ENCODE data around the gene LRPAP1.

GRCh38 chr4:3517731-3518510 lies 14.3 kb downstream of the LRPAP1 start:
- no peak for TF ChIP-seq POLR2A (IDR thresholded peaks at IDR 0.05)
- no peak for TF ChIP-seq CTCF (IDR thresholded peaks at IDR 0.05)
- TF ChIP-seq POLR2AphosphoS5 (IDR thresholded peaks at IDR 0.05; ENCODE audit: insufficient read depth in 1 of 2, low read depth in 1 of 2), result no peak

Measured in vagina (tissue), 2 donors.